ENCODE results near the gene KDM1A. TPM values are rescaled to one million over a fixed set of nuclear protein-coding genes. Genes with fewer than 3 reads are reported as not detected.

Gene KDM1A
- total RNA-seq, 4 donors from 2014 or later: 18.7 to 41.4 (median 29.3) TPM

DNA sequence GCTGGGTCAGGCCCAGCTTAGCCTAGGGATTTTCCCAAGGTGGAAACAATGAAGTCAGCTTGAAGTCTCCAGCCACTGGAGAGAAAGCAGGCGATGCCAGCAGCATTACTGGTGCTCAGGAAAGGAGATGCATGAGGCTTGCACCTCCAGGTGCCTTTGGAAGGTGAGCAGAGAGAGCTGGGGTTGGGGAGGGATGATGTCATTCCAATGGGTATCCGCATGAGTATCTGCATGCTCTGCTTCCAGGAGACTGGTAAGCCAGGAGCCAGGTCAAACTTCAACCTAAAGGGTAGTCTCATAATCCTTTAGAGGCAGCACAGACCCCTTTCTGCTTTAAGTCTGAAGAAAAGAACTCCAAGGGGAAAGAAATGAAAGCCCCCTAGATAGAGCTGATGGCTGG, 68.8 kb downstream of the KDM1A start:
- WGBS, 2 donors (ENCODE audit: low coverage in 1 of 2): 90% methylated on average over 2 of the region's 2 CpGs; no CpG with 5 or more reads in 1 of the 2 donors
- peaks cover 0 to 4% (median 0%) of the 10 kb centered on the region in 4 donors for H3K4me1 ChIP-seq

GRCh38 chr1:23090056-23090455, 70.8 kb downstream of the KDM1A start:
- no peak for DNase-seq
- Histone ChIP-seq H3K4me1 (no peaks in the 10 kb centered on the region), H3K27ac (no peak overlapping the region), H3K36me3 (peaks cover 0 to 49% (median 16%) of the 10 kb centered on the region in 4 donors), H3K27me3 (no peaks in the 10 kb centered on the region), H3K9me3 (no peaks in the 10 kb centered on the region), H3K4me3 (no peak overlapping the region)
- in situ Hi-C loops (cut with MboI; ENCODE audit: low pct_ligation_motif_present in 1 of 4, low pct_unique_long_range_greater_than_20kb in 1 of 4, low sequenced_read_pairs in 3 of 4) (loop anchor here in 1 of 4 donors (5.0 kb wide), 1 partner anchor 97 kb away; no protein-coding TSS in a partner anchor), intact Hi-C loops (cut with DNase I; ENCODE audit: low total_unique reads) (no loop called here)
- TF ChIP-seq POLR2AphosphoS5 (IDR thresholded peaks at IDR 0.05) (no peak), POLR2A (IDR thresholded peaks at IDR 0.05) (no peak), EP300 (IDR thresholded peaks at IDR 0.05; ENCODE audit: low read depth) (no peak)
- TF ChIP-seq, protein P1, sequence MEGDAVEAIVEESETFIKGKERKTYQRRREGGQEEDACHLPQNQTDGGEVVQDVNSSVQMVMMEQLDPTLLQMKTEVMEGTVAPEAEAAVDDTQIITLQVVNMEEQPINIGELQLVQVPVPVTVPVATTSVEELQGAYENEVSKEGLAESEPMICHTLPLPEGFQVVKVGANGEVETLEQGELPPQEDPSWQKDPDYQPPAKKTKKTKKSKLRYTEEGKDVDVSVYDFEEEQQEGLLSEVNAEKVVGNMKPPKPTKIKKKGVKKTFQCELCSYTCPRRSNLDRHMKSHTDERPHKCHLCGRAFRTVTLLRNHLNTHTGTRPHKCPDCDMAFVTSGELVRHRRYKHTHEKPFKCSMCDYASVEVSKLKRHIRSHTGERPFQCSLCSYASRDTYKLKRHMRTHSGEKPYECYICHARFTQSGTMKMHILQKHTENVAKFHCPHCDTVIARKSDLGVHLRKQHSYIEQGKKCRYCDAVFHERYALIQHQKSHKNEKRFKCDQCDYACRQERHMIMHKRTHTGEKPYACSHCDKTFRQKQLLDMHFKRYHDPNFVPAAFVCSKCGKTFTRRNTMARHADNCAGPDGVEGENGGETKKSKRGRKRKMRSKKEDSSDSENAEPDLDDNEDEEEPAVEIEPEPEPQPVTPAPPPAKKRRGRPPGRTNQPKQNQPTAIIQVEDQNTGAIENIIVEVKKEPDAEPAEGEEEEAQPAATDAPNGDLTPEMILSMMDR (IDR thresholded peaks at IDR 0.05): no peak
- WGBS, 2 donors (ENCODE audit: low coverage in 1 of 2): 100% methylated on average over 1 of the region's 1 CpG

More for the DNA sequence above, 68.8 kb downstream of the KDM1A start:
- Histone ChIP-seq H3K9me3 (no peaks in the 10 kb centered on the region), H3K27ac (no peak overlapping the region), H3K36me3 (peaks cover 0 to 35% (median 10%) of the 10 kb centered on the region in 4 donors), H3K4me3 (no peak overlapping the region), H3K27me3 (no peaks in the 10 kb centered on the region)
- TF ChIP-seq POLR2AphosphoS5 (IDR thresholded peaks at IDR 0.05) (no peak), POLR2A (IDR thresholded peaks at IDR 0.05) (no peak), EP300 (IDR thresholded peaks at IDR 0.05; ENCODE audit: low read depth) (no peak)
- TF ChIP-seq, protein P1 (IDR thresholded peaks at IDR 0.05): no peak
- DNase-seq: no peak
- in situ Hi-C loops (cut with MboI; ENCODE audit: low pct_ligation_motif_present in 1 of 4, low pct_unique_long_range_greater_than_20kb in 1 of 4, low sequenced_read_pairs in 3 of 4) (no loop called here), intact Hi-C loops (cut with DNase I; ENCODE audit: low total_unique reads) (no loop called here)

DNA sequence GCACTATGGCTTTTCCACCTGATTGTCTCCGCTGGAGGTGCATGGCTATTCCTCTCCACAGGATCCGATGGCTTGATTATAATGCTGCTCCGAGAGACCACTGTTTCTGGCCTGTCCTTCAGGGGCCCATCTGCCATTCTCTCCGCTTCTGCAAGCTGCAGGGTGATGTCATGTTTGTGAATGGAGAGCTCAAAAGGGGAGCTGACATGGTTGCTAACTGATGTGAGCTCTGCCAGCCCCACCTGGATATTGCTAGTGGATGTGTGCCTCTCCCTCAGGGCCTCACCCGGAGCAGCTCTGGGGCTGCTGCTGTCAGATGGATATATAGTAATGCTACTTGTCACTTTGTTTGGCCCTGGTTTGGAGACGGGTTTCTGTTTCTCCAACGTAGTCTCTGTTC, 72.3 kb downstream of the KDM1A start:
- 96% methylated on average over 7 of the region's 7 CpGs; no CpG with 5 or more reads in 1 of the 2 donors for WGBS, 2 donors (ENCODE audit: low coverage in 1 of 2)
- Histone ChIP-seq H3K36me3 (peaks cover 0 to 49% (median 16%) of the 10 kb centered on the region in 4 donors), H3K4me3 (no peak overlapping the region), H3K27me3 (no peaks in the 10 kb centered on the region), H3K9me3 (no peaks in the 10 kb centered on the region), H3K27ac (no peak overlapping the region), H3K4me1 (no peaks in the 10 kb centered on the region)
- in situ Hi-C loops (cut with MboI; ENCODE audit: low pct_ligation_motif_present in 1 of 4, low pct_unique_long_range_greater_than_20kb in 1 of 4, low sequenced_read_pairs in 3 of 4) (loop anchor here in 1 of 4 donors (5.0 kb wide), 1 partner anchor 96 kb away; no protein-coding TSS in a partner anchor), intact Hi-C loops (cut with DNase I; ENCODE audit: low total_unique reads) (no loop called here)
- no peak for DNase-seq
- TF ChIP-seq EP300 (IDR thresholded peaks at IDR 0.05; ENCODE audit: low read depth): no peak
- TF ChIP-seq POLR2A (IDR thresholded peaks at IDR 0.05): no peak
- TF ChIP-seq POLR2AphosphoS5 (IDR thresholded peaks at IDR 0.05): no peak
- TF ChIP-seq, protein P1 (IDR thresholded peaks at IDR 0.05): no peak

DNA sequence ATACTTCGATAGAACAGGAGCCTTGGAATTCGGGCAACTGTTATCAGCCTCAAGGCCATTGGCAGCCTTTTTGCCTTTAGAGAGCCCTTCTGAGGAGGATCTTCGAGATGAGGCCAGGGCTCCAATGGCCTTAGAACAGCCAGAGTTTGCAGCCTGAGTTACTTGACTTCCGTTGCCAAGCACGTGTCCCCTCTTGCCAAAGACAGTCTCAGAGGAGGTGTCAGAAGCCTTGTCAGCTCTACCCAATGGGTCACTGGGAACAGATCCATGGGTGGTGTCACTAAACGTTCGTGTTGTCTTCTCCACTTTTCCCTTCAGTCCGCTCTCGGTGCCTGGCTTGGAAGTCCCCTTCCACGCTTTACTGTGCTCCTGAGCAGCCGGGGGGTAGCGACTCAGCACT, 73.2 kb downstream of the KDM1A start:
- TF ChIP-seq EP300 (IDR thresholded peaks at IDR 0.05; ENCODE audit: low read depth) (no peak), POLR2A (IDR thresholded peaks at IDR 0.05) (no peak), POLR2AphosphoS5 (IDR thresholded peaks at IDR 0.05) (no peak)
- TF ChIP-seq, protein P1 (IDR thresholded peaks at IDR 0.05): no peak
- no peaks in the 10 kb centered on the region for H3K4me1 ChIP-seq
- H3K27me3 ChIP-seq: no peaks in the 10 kb centered on the region
- in situ Hi-C loops (cut with MboI; ENCODE audit: low pct_ligation_motif_present in 1 of 4, low pct_unique_long_range_greater_than_20kb in 1 of 4, low sequenced_read_pairs in 3 of 4): loop anchor here in 1 of 4 donors (5.0 kb wide), 1 partner anchor 95 kb away; no protein-coding TSS in a partner anchor
- 73 to 91% methylated on average over 5 to 12 of the region's 12 CpGs for WGBS, 2 donors (ENCODE audit: low coverage in 1 of 2)
- intact Hi-C loops (cut with DNase I; ENCODE audit: low total_unique reads): no loop called here
- H3K27ac ChIP-seq: no peak overlapping the region
- H3K36me3 ChIP-seq: peaks cover 0 to 44% (median 16%) of the 10 kb centered on the region in 4 donors
- no peak overlapping the region for H3K4me3 ChIP-seq
- H3K9me3 ChIP-seq: no peaks in the 10 kb centered on the region
- DNase-seq: no peak

Measured in transverse colon (tissue), 4 donors.